HCT116 (cell line): ENCODE measurements around the gene RFLNA. TPM values are rescaled to one million over a fixed set of nuclear protein-coding genes. Genes with fewer than 3 reads are reported as not detected.

ENCODE experiments used
- ATAC-seq: fragments of 200-7000 bp; cut with Tn5 transposase; 2 replicates; pipeline ENCODE4 v1.9.1; 2020; ENCODE audit warnings: mild to moderate bottlenecking, moderate library complexity
- BruUV-seq: library from RNA; stranded (reverse); fragments of 400-500 nt; replicated peaks from 2 replicates; lab custom pipeline; 2021; lab: Mats Ljungman, UMichigan
- CTCF ChIA-PET: fragments of 300-600 bp; sonication (Branson Sonifier 250); formaldehyde crosslinking; loops from one replicate; lab custom pipeline; 2021; ENCODE audit warnings: antibody characterized with exemption; lab: Charles Lee
- POLR2A ChIA-PET: fragments of 300-600, 350-600 bp; sonication (Branson Sonifier 250); formaldehyde crosslinking; loops from one replicate; lab custom pipeline; 2021; ENCODE audit warnings: antibody characterized with exemption; lab: Charles Lee
- RAD21 ChIA-PET, 2 experiments: fragments of 300-600 bp; sonication (Branson Sonifier 250); formaldehyde crosslinking; loops; one replicate each; lab custom pipeline; 2023; ENCODE audit warnings: low total read pairs in 2 of 2; ENCODE audit not compliant: uncharacterized antibody in 2 of 2, unreplicated experiment in 2 of 2, low non-redundant PET in 1 of 2; lab: Charles Lee
- DNase-seq: peaks from one replicate; pipeline ENCODE4 v3.0.0-alpha.2; 2010; ENCODE audit warnings: low read depth, low spot score
- H2AFZ ChIP-seq: fragments of 200-600 bp; shearing (Covaris generic), sonication (generic); 2 replicates; pipeline ENCODE4 v1.6.1; 2017; ENCODE audit warnings: low read depth, mixed run types, mixed read lengths, antibody characterized with exemption, low read length; ENCODE audit not compliant: poor library complexity, severe bottlenecking
- H3K27ac ChIP-seq: 2 replicates; pipeline ENCODE4 v1.5.1; 2012; ENCODE audit warnings: low read depth, low read length
- H3K27me3 ChIP-seq: fragments of 200-600 bp; sonication (generic); 2 replicates; pipeline ENCODE4 v1.6.1; 2016; ENCODE audit warnings: mixed run types, low read length, mixed read lengths; ENCODE audit not compliant: insufficient read depth
- H3K36me3 ChIP-seq, 2 experiments: fragments of 200-500 bp in 1 of 2; fragments of 200-600 bp in 1 of 2; sonication (Bioruptor generic) in 1 of 2; sonication (generic) in 1 of 2; 2 replicates each; pipeline versions ENCODE4 v1.5.1 to v1.6.1; 2014 to 2016; ENCODE audit warnings: low read length in 2 of 2, inconsistent platforms in 1 of 2, mixed read lengths in 1 of 2, mixed run types in 1 of 2; ENCODE audit not compliant: insufficient read depth in 2 of 2, control insufficient read depth in 1 of 2
- H3K4me1 ChIP-seq, 2 experiments: fragments of 200-600 bp in 1 of 2; sonication (generic) in 1 of 2; 2 replicates each; pipeline versions ENCODE4 v1.5.1 to v1.6.1; 2012 to 2017; ENCODE audit warnings: low read length in 2 of 2, inconsistent platforms in 1 of 2, mild to moderate bottlenecking in 1 of 2, mixed read lengths in 1 of 2, mixed run types in 1 of 2, moderate library complexity in 1 of 2; ENCODE audit not compliant: insufficient read depth in 2 of 2, control insufficient read depth in 1 of 2
- H3K4me2 ChIP-seq: fragments of 200-600 bp; sonication (generic); 2 replicates; pipeline ENCODE4 v1.6.1; 2017; ENCODE audit warnings: mixed run types, low read length, mixed read lengths
- H3K4me3 ChIP-seq, 2 experiments: fragments of 200-600 bp in 1 of 2; sonication (generic) in 1 of 2; replicated peaks in 1 of 2; 2 replicates each; pipeline ENCODE4 v1.5.1; 2011 to 2016; ENCODE audit warnings: low read length in 2 of 2, control low read depth in 1 of 2, low read depth in 1 of 2, mild to moderate bottlenecking in 1 of 2, mixed read lengths in 1 of 2, mixed run types in 1 of 2
- H3K79me2 ChIP-seq: fragments of 200-600 bp; sonication (generic); 2 replicates; pipeline ENCODE4 v1.6.1; 2017; ENCODE audit warnings: mild to moderate bottlenecking, mixed run types, low read length, moderate library complexity, mixed read lengths; ENCODE audit not compliant: insufficient read depth
- H3K9ac ChIP-seq: fragments of 200-600 bp; sonication (generic); 2 replicates; pipeline ENCODE4 v1.6.1; 2016; ENCODE audit warnings: low read length, mixed read lengths
- H3K9me2 ChIP-seq: fragments of 200-600 bp; sonication (generic), shearing (Covaris generic); 2 replicates; pipeline ENCODE4 v1.6.1; 2017; ENCODE audit warnings: mixed run types, mild to moderate bottlenecking, moderate library complexity; ENCODE audit not compliant: insufficient read depth
- H3K9me3 ChIP-seq, 2 experiments: fragments of 200-500 bp in 1 of 2; fragments of 200-600 bp in 1 of 2; sonication (Bioruptor generic) in 1 of 2; sonication (generic) in 1 of 2; 2 replicates each; pipeline ENCODE4 v1.6.1; 2014 to 2017; ENCODE audit warnings: low read length in 2 of 2, mixed read lengths in 2 of 2, inconsistent platforms in 1 of 2, low read depth in 1 of 2, mild to moderate bottlenecking in 1 of 2, mixed run types in 1 of 2, moderate library complexity in 1 of 2; ENCODE audit not compliant: control insufficient read depth in 1 of 2, insufficient read depth in 1 of 2
- H4K20me1 ChIP-seq: fragments of 200-600 bp; sonication (generic), shearing (Covaris generic); 2 replicates; pipeline ENCODE4 v1.6.1; 2017; ENCODE audit warnings: mixed run types, mild to moderate bottlenecking, moderate library complexity; ENCODE audit not compliant: insufficient read depth
- CEBPB ChIP-seq: IDR thresholded peaks from 2 replicates; pipeline ENCODE4 v1.6.1; 2012; ENCODE audit warnings: low read depth
- EGR1 ChIP-seq: IDR thresholded peaks from 2 replicates; pipeline ENCODE4 v1.6.1; 2012; ENCODE audit warnings: low read depth
- ELF1 ChIP-seq: IDR thresholded peaks from 2 replicates; pipeline ENCODE4 v1.6.1; 2012; ENCODE audit warnings: low read depth, borderline replicate concordance
- EZH2 ChIP-seq: fragments of 200-600 bp; sonication (generic); IDR thresholded peaks from 2 replicates; pipeline ENCODE4 v1.6.1; 2017; ENCODE audit warnings: antibody characterized with exemption, mixed run types
- FOSL1 ChIP-seq: IDR thresholded peaks from 2 replicates; pipeline ENCODE4 v1.6.1; 2012; ENCODE audit warnings: low read depth
- JUND ChIP-seq: IDR thresholded peaks from 2 replicates; pipeline ENCODE4 v1.6.1; 2012
- POLR2A ChIP-seq: IDR thresholded peaks from 2 replicates; pipeline ENCODE4 v1.7.0; 2011; ENCODE audit warnings: borderline replicate concordance; ENCODE audit not compliant: insufficient read depth, insufficient read length; ENCODE audit errors: extremely low read depth
- SIN3A ChIP-seq: IDR thresholded peaks from 2 replicates; pipeline ENCODE4 v1.6.1; 2012; ENCODE audit warnings: low read depth
- TCF7L2 ChIP-seq: IDR thresholded peaks from 2 replicates; pipeline ENCODE4 v1.7.0; 2011; ENCODE audit warnings: borderline replicate concordance, inconsistent platforms; ENCODE audit not compliant: insufficient read depth, insufficient read length; ENCODE audit errors: extremely low read depth
- YY1 ChIP-seq: IDR thresholded peaks from 2 replicates; pipeline ENCODE4 v1.6.1; 2011; ENCODE audit warnings: low read length, low read depth, moderate library complexity, mild to moderate bottlenecking; ENCODE audit not compliant: insufficient replicate concordance; ENCODE audit errors: extremely low read depth
- ZFX ChIP-seq: fragments of 450-650 bp; IDR thresholded peaks from 2 replicates; pipeline ENCODE4 v1.6.1; 2017
- ZNF274 ChIP-seq: fragments of 200-500 bp; sonication (Bioruptor generic); IDR thresholded peaks from 2 replicates; pipeline ENCODE4 v1.6.1; 2014; ENCODE audit warnings: mild to moderate bottlenecking, low read depth, low read length, inconsistent platforms
- intact Hi-C: fragments of 100-400 bp; cut with micrococcal nuclease; formaldehyde crosslinking; loops from 2 replicates; pipeline ENCODE4 v1.10.0; 2022
- total RNA-seq: library from RNA; stranded (reverse); gene quantifications from one replicate; pipeline ENCODE4 v1.2.1, GENCODE V29; 2021; ENCODE audit not compliant: unreplicated experiment
- TF ChIP-seq, protein P1 (sequence below): IDR thresholded peaks from 2 replicates; pipeline ENCODE4 v1.6.1; 2011; ENCODE audit warnings: mild to moderate bottlenecking, low read length, moderate library complexity; ENCODE audit not compliant: insufficient replicate concordance; ENCODE audit errors: extremely low read depth
- TF ChIP-seq, protein P2 (sequence below): IDR thresholded peaks from 2 replicates; pipeline ENCODE4 v1.6.1; 2012; ENCODE audit warnings: low read depth

The RFLNA gene
- total RNA-seq, 1 experiment from 2014 or later: not detected

DNA sequence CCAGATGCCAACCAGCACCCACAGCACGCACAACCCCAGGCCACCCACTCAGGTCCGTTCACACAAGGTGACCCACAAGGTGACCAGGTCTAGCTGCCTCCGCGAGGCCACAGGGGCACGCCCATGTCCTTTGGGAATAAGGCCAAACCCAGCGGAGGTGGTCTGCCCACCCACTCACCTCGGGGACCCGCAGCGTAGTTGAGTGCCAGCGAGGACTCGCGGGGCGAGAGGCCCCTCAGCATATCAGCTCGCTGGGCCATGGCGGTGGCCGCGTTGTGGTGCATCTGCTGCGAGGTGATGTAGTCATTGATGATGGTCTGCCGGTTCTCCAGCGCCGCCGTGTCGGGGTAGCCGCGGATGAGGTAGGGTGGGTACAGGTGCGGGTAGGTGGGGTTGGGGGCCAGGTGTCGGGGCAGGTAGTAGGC is 46.8 kb downstream of the RFLNA start:
- Histone ChIP-seq H3K4me3 (no peak overlapping the region), H3K79me2 (no peaks in the 10 kb centered on the region), H3K27ac (no peak overlapping the region), H3K27me3 (no peaks in the 10 kb centered on the region), H3K9ac (no peak overlapping the region), H3K36me3 (peaks cover 5 to 12% of the 10 kb centered on the region in 2 experiments; a peak in 2 of 4 replicates), H3K9me3 (no peaks in the 10 kb centered on the region), H4K20me1 (no peaks in the 10 kb centered on the region), H3K9me2 (no peaks in the 10 kb centered on the region), H3K4me2 (no peak overlapping the region), H3K4me1 (no peaks in the 10 kb centered on the region), H2AFZ (no peak overlapping the region)
- TF ChIP-seq CEBPB (no peak), EZH2 (no peak), POLR2A (no peak), ZNF274 (no peak), SIN3A (no peak), YY1 (no peak), JUND (no peak), ZFX (no peak), TCF7L2 (no peak), EGR1 (no peak), FOSL1 (no peak), ELF1 (no peak)
- TF ChIP-seq, protein P1, sequence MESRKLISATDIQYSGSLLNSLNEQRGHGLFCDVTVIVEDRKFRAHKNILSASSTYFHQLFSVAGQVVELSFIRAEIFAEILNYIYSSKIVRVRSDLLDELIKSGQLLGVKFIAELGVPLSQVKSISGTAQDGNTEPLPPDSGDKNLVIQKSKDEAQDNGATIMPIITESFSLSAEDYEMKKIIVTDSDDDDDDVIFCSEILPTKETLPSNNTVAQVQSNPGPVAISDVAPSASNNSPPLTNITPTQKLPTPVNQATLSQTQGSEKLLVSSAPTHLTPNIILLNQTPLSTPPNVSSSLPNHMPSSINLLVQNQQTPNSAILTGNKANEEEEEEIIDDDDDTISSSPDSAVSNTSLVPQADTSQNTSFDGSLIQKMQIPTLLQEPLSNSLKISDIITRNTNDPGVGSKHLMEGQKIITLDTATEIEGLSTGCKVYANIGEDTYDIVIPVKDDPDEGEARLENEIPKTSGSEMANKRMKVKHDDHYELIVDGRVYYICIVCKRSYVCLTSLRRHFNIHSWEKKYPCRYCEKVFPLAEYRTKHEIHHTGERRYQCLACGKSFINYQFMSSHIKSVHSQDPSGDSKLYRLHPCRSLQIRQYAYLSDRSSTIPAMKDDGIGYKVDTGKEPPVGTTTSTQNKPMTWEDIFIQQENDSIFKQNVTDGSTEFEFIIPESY: no peak
- TF ChIP-seq, protein P2, sequence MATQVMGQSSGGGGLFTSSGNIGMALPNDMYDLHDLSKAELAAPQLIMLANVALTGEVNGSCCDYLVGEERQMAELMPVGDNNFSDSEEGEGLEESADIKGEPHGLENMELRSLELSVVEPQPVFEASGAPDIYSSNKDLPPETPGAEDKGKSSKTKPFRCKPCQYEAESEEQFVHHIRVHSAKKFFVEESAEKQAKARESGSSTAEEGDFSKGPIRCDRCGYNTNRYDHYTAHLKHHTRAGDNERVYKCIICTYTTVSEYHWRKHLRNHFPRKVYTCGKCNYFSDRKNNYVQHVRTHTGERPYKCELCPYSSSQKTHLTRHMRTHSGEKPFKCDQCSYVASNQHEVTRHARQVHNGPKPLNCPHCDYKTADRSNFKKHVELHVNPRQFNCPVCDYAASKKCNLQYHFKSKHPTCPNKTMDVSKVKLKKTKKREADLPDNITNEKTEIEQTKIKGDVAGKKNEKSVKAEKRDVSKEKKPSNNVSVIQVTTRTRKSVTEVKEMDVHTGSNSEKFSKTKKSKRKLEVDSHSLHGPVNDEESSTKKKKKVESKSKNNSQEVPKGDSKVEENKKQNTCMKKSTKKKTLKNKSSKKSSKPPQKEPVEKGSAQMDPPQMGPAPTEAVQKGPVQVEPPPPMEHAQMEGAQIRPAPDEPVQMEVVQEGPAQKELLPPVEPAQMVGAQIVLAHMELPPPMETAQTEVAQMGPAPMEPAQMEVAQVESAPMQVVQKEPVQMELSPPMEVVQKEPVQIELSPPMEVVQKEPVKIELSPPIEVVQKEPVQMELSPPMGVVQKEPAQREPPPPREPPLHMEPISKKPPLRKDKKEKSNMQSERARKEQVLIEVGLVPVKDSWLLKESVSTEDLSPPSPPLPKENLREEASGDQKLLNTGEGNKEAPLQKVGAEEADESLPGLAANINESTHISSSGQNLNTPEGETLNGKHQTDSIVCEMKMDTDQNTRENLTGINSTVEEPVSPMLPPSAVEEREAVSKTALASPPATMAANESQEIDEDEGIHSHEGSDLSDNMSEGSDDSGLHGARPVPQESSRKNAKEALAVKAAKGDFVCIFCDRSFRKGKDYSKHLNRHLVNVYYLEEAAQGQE: no peak
- CTCF ChIA-PET: no interaction called here
- ATAC-seq (no peak), DNase-seq (no peak)
- BruUV-seq: no TSS peak
- intact Hi-C loops: no loop called here
- RAD21 ChIA-PET: no interaction called here
- POLR2A ChIA-PET: no interaction called here
